Measurements from ENCODE around the gene BCL2L13.

GRCh38 chr22:17764036-17764435 is 125.5 kb downstream of the BCL2L13 start:
- no peak for TF ChIP-seq CTCF (IDR thresholded peaks at IDR 0.05 in 8 of 11, conservative IDR thresholded peaks at IDR 0.05 in 3 of 11)
- no peak for TF ChIP-seq POLR2A (IDR thresholded peaks at IDR 0.05)
- no peak for TF ChIP-seq POLR2AphosphoS5 (IDR thresholded peaks at IDR 0.05)

Data from spleen (tissue), 7 donors.